ENCODE data around the gene TCIRG1. TPM values are rescaled to one million over a fixed set of nuclear protein-coding genes. Genes with fewer than 3 reads are reported as not detected.
"Not testable (repeated sequence)": the region's sequence is repeated elsewhere in the genome, so short reads cannot be mapped to it uniquely, and the experiment has no call there.

Gene TCIRG1, protein sequence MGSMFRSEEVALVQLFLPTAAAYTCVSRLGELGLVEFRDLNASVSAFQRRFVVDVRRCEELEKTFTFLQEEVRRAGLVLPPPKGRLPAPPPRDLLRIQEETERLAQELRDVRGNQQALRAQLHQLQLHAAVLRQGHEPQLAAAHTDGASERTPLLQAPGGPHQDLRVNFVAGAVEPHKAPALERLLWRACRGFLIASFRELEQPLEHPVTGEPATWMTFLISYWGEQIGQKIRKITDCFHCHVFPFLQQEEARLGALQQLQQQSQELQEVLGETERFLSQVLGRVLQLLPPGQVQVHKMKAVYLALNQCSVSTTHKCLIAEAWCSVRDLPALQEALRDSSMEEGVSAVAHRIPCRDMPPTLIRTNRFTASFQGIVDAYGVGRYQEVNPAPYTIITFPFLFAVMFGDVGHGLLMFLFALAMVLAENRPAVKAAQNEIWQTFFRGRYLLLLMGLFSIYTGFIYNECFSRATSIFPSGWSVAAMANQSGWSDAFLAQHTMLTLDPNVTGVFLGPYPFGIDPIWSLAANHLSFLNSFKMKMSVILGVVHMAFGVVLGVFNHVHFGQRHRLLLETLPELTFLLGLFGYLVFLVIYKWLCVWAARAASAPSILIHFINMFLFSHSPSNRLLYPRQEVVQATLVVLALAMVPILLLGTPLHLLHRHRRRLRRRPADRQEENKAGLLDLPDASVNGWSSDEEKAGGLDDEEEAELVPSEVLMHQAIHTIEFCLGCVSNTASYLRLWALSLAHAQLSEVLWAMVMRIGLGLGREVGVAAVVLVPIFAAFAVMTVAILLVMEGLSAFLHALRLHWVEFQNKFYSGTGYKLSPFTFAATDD
- total RNA-seq (2014; rRNA removed; shearing (Covaris generic)), result 124 and 155 TPM in 2 replicates

DNA sequence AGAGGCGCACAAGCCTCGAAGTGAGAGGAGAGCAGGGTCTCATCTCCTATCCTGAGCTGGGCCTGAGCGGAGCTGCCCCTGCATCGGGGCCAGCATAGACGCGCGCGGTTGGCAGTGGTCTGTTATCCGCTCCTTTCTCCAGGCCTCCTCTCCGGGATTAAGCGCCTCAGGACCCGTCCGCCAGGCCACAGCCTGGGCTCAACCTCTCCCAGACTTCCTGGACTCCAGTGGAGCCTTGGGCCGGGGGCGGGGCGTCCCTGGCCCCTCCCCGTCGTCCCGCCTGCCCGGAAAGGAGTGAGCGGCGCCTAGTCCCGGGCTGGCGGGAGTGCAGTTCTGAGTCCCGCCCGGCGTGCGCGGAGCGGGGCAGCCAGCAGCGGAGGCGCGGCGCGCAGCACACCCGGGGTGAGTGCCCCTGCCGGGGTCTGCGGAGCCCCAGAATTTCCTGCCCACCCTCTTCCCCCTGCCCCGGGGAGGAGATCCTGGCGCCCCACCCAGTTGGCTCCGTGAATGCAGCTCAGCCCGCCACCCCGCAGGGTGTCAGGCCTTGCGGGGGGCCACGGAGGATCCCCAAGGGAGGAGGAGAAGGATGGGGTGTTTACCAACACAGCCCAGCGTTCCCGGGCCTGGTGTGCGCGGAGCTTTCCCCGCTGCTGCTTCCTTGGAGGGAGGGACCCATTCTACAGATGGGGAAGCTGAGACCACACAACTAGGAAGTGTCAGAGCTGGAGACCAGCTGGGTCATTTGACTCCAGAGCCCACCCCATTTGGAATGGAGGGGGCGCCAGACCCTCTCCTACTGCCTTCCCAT, at the start of gene TCIRG1:
TCIRG1 (plus strand) TSS at position 308 of the 808 bp plus-strand sequence. CDS start 2,247 bp downstream, outside the sequence.
- Histone ChIP-seq H3K27me3 (replicated peaks) (no peaks in the 10 kb centered on the region), H3K36me3 (peaks cover 74% of the 10 kb centered on the region), H3K4me1 (replicated peaks) (peaks cover 35% of the 10 kb centered on the region), H3K9me3 (replicated peaks) (no peaks in the 10 kb centered on the region), H3K27ac (peak within 1 kb of the TSS; percentile 68), H3K4me3 (peak within 1 kb of the TSS; percentile 67)
- DNase-seq (ENCODE audit: low read depth in 1 of 2, low spot score in 2 of 2), result peak; percentile 92 to 97

DNA sequence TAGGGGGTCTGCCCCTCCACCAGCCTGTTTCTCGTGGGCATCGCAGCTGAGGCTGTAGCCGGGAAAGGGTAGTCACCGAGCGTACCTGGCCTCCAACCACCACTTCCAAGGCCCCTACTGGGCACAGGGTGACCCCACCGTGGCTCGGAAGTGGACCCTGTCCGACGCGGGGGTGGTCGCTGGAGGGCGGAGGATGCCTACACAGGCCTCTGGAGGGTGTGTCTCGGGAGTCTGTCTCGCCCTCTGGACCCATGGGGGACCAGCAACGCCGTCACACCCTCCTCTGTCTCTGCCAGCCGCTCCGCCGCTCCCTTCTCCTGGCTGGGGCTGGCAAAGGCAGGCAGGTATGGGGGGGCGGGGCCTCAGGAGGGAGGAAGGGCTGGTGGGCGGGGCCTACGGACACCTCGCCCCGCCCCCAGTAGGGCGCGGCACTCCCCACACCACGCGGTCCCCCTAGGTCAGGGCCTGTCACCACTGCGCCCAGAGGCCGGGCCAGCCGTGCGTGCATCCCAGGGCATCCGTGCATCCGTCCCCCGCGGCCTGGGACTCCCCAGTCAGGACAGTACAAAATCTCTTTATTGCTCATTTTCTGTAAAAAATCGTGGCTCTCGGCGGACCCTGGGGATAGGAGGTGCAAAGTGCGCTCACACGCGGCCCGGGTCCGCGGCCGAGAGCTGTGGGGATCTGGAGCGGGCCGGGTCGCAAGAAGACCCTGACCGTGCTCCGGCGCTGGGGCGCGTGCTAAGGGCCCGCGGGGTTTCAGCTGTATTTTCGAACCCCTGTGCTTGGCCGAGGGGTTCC, 48.1 kb upstream of the TCIRG1 start:
- DNase-seq (ENCODE audit: low read depth in 1 of 2, low spot score in 2 of 2); H3K36me3 ChIP-seq; H3K9me3 ChIP-seq (replicated peaks); H3K4me1 ChIP-seq (replicated peaks); H3K4me3 ChIP-seq; H3K27me3 ChIP-seq (replicated peaks); H3K27ac ChIP-seq: not testable (repeated sequence)

DNA sequence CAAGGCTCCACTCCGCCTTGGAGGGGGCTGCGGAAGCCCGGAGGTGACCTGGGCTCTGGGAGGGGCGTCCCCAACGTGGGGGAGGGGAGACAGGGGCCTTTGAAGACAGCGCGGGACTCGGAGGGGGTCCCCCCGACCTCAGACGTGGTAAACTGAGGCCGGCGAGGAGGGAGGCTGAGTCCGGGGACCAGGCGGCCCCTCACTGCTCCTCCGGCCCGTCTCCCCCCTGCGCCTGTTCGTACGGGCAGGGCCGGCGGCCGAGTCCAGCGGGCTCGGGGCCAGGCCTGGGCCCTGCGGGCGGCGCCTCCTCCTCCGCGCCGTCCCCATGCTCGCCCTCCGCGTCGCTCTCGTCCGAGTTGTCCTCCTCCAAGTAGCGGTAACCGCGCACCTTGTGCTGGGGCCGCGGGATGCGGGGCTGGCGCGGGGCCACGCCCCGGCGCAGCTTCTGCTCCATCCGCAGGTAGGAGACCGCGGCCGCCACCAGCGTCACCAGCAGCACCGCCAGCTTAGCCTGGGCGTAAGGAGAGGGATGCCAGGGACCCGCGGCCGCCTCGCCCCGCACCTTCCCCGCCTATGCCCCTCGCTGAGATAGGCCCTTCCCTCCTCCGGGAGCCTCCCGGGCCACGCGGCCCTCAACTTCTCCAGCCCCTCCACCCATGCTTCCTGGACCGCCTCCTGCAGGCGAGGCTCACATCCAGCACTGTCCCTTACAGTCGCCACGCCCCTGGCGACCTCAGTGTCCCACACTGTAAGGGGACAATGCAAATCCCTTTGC, 47.3 kb upstream of the TCIRG1 start:
- not testable (repeated sequence) for H3K36me3 ChIP-seq; H3K4me1 ChIP-seq (replicated peaks); H3K27me3 ChIP-seq (replicated peaks); H3K4me3 ChIP-seq; H3K27ac ChIP-seq; DNase-seq (ENCODE audit: low read depth in 1 of 2, low spot score in 2 of 2); H3K9me3 ChIP-seq (replicated peaks)

DNA sequence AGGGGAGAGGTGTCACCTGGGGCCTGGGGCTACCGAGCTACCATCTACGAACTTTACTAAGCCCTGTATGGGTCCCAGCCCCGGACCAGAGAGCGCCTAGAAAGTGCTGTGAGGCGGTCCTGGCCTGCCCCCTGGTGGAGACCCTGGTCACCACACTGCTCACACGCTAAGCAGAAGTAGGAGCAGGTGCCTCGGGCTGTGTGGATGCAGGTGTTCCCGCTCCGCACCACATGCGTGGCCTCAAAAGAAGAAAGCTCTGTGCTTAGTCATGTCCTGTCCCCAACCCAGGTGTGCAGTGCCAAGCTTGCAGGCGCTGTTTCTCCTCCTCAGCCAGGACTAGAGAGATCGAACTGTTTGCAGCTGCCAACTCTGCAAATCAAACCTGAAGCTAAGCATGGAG, 45.0 kb upstream of the TCIRG1 start:
- not testable (repeated sequence) for H3K27ac ChIP-seq; H3K9me3 ChIP-seq (replicated peaks); H3K4me1 ChIP-seq (replicated peaks); DNase-seq (ENCODE audit: low read depth in 1 of 2, low spot score in 2 of 2); H3K4me3 ChIP-seq; H3K27me3 ChIP-seq (replicated peaks)
- H3K36me3 ChIP-seq, result peaks cover 10% of the 10 kb centered on the region

DNA sequence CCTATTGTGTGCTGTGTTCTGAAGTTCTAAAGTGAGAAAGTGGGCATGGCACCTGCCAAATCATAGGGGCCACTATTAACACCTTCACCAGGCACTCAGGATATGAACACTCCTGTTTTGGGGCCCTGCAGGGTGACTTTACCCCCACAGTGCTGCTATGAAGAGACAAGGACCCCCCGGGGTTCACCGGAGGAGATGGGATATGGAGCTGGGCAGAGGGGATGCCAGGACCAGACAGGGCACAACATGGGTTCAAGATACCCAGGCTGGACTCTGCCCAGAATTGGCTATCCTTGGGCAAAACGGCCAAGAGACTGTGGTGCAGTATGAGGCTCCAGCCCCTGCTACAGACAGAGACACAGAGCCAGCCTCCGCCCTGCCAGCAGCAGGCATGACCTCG, 44.4 kb upstream of the TCIRG1 start:
- not testable (repeated sequence) for H3K9me3 ChIP-seq (replicated peaks); H3K4me3 ChIP-seq; H3K4me1 ChIP-seq (replicated peaks); H3K27ac ChIP-seq; H3K27me3 ChIP-seq (replicated peaks); DNase-seq (ENCODE audit: low read depth in 1 of 2, low spot score in 2 of 2)
- H3K36me3 ChIP-seq, result peaks cover 10% of the 10 kb centered on the region

DNA sequence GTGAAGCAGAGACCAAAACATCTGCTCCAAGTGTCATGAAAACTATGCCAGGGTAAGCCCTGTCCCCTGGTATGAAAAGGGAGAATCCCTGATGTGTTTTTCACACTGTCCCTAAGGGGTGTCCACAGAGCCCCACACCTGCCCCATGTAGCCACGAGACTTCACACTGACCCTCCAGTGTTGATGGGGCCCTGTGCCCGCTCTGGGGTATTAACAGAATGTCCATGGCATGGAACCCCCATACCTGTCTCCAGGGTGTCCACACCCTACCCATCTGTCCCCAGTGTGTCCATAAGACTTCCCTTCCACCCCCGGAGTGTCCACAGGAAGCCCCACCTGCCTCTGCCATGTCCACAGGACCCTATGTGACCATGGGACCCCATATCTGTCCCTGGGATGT, 43.7 kb upstream of the TCIRG1 start:
- not testable (repeated sequence) for H3K4me3 ChIP-seq; H3K27ac ChIP-seq; DNase-seq (ENCODE audit: low read depth in 1 of 2, low spot score in 2 of 2); H3K27me3 ChIP-seq (replicated peaks); H3K4me1 ChIP-seq (replicated peaks); H3K9me3 ChIP-seq (replicated peaks)
- peaks cover 10% of the 10 kb centered on the region for H3K36me3 ChIP-seq

DNA sequence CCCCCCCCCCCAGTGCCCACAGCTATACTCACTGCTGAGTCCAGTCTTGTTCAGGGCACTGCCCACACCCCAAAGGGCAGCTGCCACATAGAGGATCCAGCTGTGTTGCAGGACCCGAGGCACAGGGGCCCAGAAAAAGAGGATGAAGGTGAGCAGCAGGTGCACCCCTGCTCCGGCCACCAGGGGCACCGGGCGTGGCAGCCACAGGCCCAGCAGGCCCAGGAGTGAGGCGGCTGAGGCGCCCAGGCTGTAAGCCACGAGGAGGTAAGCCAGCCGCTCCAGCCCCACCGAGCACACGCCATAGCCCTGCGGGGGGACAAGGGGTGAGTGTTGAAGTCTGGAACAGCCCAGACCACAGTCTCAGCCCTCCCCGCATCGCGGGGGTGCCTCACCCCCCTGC, 43.2 kb upstream of the TCIRG1 start:
- DNase-seq (ENCODE audit: low read depth in 1 of 2, low spot score in 2 of 2); H3K9me3 ChIP-seq (replicated peaks); H3K27me3 ChIP-seq (replicated peaks); H3K27ac ChIP-seq; H3K4me1 ChIP-seq (replicated peaks); H3K4me3 ChIP-seq: not testable (repeated sequence)
- H3K36me3 ChIP-seq, result peaks cover 10% of the 10 kb centered on the region

DNA sequence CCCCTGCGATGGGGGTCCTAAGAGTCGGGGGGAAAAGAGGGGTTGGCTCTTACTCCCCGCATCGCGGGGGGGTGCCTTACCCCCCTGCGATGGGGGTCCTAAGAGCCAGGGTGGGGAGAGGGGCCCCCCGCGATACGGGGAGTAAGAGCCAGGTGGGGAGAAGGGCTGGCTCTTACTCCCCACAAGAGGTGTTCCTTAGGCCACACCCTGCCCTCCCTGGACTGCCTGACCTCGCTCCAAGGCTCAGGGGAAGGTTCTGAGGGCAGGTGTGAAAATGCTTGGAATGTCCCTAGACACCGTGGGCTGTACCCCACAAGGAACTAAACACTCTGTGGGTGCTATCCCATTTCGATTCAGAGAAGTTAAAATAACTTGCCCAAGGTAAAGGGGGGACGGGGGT, 42.8 kb upstream of the TCIRG1 start:
- H3K4me3 ChIP-seq, result no peak overlapping the region
- peaks cover 10% of the 10 kb centered on the region for H3K36me3 ChIP-seq

DNA sequence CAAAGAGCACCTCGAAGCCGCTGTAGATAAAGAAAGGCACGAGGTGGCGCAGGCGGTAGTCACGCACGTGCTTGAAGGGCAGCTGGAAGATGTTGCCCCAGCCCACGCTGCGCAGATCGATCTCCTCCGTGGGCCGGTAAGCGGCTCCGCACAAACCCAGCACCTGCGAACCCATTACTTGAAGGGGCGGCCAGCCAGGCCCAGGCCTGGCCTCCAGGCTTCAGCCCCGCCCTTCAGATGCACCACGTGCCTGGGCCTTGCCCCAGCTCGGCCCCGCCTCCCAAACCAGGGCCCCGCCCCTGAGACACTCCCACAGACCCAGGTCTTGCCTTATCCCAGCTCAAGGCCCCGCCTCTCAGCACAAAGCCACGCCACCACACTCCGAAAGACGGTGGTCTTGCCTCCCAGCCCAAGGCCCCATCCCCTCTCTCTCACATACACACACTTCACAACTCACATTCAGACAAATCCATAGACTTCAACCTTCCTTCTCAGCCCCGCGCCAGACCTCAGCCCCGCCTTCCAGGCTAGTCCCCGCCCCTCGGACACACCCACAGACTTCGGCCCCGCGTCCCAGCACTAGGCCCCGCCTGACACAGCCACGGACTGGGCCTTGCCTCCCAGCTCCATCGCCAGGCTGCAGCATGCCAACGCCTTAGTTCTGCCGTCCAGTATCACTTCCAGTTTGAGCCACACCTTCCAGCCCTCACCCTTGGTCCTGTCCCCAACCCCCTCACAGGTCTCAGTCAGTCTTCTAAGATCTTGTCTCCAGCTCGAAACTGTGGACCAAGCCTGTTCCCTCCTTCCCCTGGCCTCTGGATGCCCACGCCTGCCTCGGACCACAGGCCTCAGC, 42.0 kb upstream of the TCIRG1 start:
- Histone ChIP-seq H3K4me1 (replicated peaks) (peaks cover 2% of the 10 kb centered on the region; the same call in 1 of the 2 replicates), H3K27ac (no peak overlapping the region), H3K9me3 (replicated peaks) (no peaks in the 10 kb centered on the region), H3K4me3 (no peak overlapping the region), H3K36me3 (peaks cover 10% of the 10 kb centered on the region), H3K27me3 (replicated peaks) (no peaks in the 10 kb centered on the region)
- peak in 1 of 2 experiments; percentile 73 for DNase-seq (ENCODE audit: low read depth in 1 of 2, low spot score in 2 of 2)

More for the DNA sequence above, 42.8 kb upstream of the TCIRG1 start:
- Histone ChIP-seq H3K9me3 (replicated peaks) (no peaks in the 10 kb centered on the region), H3K27ac (no peak overlapping the region), H3K4me1 (replicated peaks) (peaks cover 2% of the 10 kb centered on the region; the same call in 1 of the 2 replicates), H3K27me3 (replicated peaks) (no peaks in the 10 kb centered on the region)
- DNase-seq (ENCODE audit: low read depth in 1 of 2, low spot score in 2 of 2), result no peak

DNA sequence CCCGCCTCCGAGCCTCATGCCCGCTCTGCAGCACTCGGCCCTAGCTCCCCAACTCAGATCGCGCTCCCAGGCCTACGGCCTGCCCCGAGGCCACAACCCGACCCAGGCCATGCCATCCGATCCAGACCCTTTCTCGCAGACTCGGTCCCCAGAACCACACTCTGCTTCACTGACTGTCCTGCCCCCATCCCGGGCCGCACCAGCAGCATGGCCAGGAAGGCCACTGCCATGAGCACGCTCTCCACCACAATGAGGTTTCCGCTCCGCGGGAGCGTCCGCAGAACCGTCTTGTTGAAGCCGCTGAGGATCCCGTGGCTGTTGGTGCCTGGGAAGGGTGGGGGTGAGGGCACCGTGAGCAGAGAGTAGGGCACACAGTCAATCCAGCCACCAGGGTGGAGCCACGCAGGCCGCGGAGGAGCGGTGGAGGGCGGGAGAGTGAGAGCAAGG, 41.3 kb upstream of the TCIRG1 start:
- H3K4me1 ChIP-seq (replicated peaks), result peaks cover 2% of the 10 kb centered on the region; the same call in 1 of the 2 replicates
- peaks cover 12% of the 10 kb centered on the region for H3K36me3 ChIP-seq
- no peak overlapping the region for H3K4me3 ChIP-seq
- no peaks in the 10 kb centered on the region for H3K27me3 ChIP-seq (replicated peaks)
- H3K9me3 ChIP-seq (replicated peaks), result no peaks in the 10 kb centered on the region
- H3K27ac ChIP-seq, result no peak overlapping the region
- no peak for DNase-seq (ENCODE audit: low read depth in 1 of 2, low spot score in 2 of 2)

DNA sequence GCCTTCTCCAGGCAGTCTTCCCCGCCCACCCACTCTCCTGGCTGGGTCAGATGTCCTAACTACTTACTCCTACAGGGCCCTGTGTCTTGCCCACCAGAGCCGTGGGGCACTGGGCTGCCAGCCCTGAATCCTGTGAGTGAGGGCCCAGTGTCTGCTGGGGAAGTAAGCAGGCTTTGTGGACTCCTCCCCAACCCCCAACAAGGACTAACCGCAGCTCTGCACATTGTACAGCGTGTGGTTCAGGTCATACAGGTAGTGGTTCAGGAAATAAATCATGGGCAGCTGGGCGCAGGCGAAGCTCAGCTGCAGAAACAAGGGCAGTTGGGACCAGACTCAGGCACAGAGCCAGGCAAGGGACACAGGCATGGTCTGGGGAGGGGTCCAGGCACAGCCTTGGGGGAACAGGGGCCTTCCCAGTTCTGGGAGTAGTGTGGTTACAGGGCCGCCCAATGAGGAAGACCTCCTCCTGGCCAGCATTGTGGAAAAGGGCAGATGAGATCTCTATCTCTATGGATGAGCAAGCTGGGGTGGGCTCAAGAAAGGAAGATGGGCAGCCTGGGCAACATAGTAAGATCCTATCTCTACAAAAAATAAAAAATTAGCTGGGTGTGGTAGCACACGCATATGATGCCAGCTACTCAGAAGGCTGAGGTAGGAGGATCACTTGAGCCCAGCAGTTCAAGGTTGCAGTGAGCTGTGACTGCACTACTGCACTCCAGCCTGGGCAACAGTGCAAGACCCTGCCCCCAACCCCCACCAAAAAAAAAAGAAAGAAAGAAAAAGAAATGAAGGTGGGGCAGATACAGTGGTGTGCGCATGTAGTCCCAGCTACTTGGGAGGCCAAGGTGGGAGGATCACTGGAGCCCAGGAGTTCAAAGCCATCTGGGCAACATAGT, 40.4 kb upstream of the TCIRG1 start:
- H3K4me1 ChIP-seq (replicated peaks), result peaks cover 9% of the 10 kb centered on the region
- peaks cover 17% of the 10 kb centered on the region for H3K36me3 ChIP-seq

More for the DNA sequence above, 40.4 kb upstream of the TCIRG1 start:
- no peak overlapping the region for H3K4me3 ChIP-seq
- DNase-seq (ENCODE audit: low read depth in 1 of 2, low spot score in 2 of 2), result no peak
- H3K9me3 ChIP-seq (replicated peaks), result no peaks in the 10 kb centered on the region
- H3K27me3 ChIP-seq (replicated peaks), result no peaks in the 10 kb centered on the region
- H3K27ac ChIP-seq, result no peak overlapping the region

Measured in SJSA1 (cell line).